H9 (cell line): ENCODE data around the gene C14orf39. TPM values are rescaled to one million over a fixed set of nuclear protein-coding genes. Genes with fewer than 3 reads are reported as not detected.

Source experiments
- DNase-seq: peaks from one replicate; pipeline ENCODE4 v3.0.0-alpha.2; 2017
- H2AFZ ChIP-seq: one replicate; pipeline ENCODE4 v1.6.1; 2013; ENCODE audit warnings: mild to moderate bottlenecking, low read length, control low read depth, moderate library complexity
- H2AK5ac ChIP-seq: 2 replicates; pipeline ENCODE4 v1.6.1; 2013; ENCODE audit warnings: low read length, control low read depth, mixed read lengths; ENCODE audit not compliant: insufficient read length
- H2BK120ac ChIP-seq: one replicate; pipeline ENCODE4 v1.6.1; 2013; ENCODE audit warnings: low read depth, mild to moderate bottlenecking, low read length, control low read depth, inconsistent platforms; ENCODE audit not compliant: poor library complexity, severe bottlenecking
- H2BK12ac ChIP-seq: 2 replicates; pipeline ENCODE4 v1.6.1; 2013; ENCODE audit warnings: low read length, control low read depth, mixed read lengths, low read depth; ENCODE audit not compliant: insufficient read length
- H2BK15ac ChIP-seq: 2 replicates; pipeline ENCODE4 v1.6.1; 2013; ENCODE audit warnings: low read depth, low read length, control low read depth
- H2BK20ac ChIP-seq: one replicate; pipeline ENCODE4 v1.6.1; 2013; ENCODE audit warnings: low read depth, mild to moderate bottlenecking, low read length, control low read depth, inconsistent platforms; ENCODE audit not compliant: poor library complexity, severe bottlenecking
- H2BK5ac ChIP-seq: 2 replicates; pipeline ENCODE4 v1.6.1; 2013; ENCODE audit warnings: low read length, control low read depth, mixed read lengths; ENCODE audit not compliant: insufficient read length
- H3K14ac ChIP-seq: 2 replicates; pipeline ENCODE4 v1.6.1; 2013; ENCODE audit warnings: low read length, control low read depth; ENCODE audit not compliant: insufficient read depth
- H3K18ac ChIP-seq: 2 replicates; pipeline ENCODE4 v1.6.1; 2013; ENCODE audit warnings: low read depth, mild to moderate bottlenecking, mixed read lengths, low read length, control low read depth; ENCODE audit not compliant: insufficient read length
- H3K23ac ChIP-seq: 2 replicates; pipeline ENCODE4 v1.6.1; 2013; ENCODE audit warnings: low read length, control low read depth, mixed read lengths, low read depth; ENCODE audit not compliant: insufficient read length
- H3K23me2 ChIP-seq: 2 replicates; pipeline ENCODE4 v1.6.1; 2013; ENCODE audit warnings: low read depth, mild to moderate bottlenecking, mixed read lengths, low read length, control low read depth; ENCODE audit not compliant: insufficient read length, poor library complexity, severe bottlenecking
- H3K27ac ChIP-seq: 2 replicates; pipeline ENCODE4 v1.5.1; 2013; ENCODE audit warnings: low read length, control low read depth, mixed read lengths, low read depth; ENCODE audit not compliant: insufficient read length
- H3K27me3 ChIP-seq: 2 replicates; pipeline ENCODE4 v1.6.1; 2013; ENCODE audit warnings: low read length, control low read depth, inconsistent platforms; ENCODE audit not compliant: insufficient read depth
- H3K4ac ChIP-seq: 2 replicates; pipeline ENCODE4 v1.6.1; 2013; ENCODE audit warnings: low read depth, mild to moderate bottlenecking, control low read depth, inconsistent platforms, low read length, moderate library complexity
- H3K4me1 ChIP-seq: 2 replicates; pipeline ENCODE4 v1.6.1; 2013; ENCODE audit warnings: low read length, control low read depth, inconsistent platforms; ENCODE audit not compliant: insufficient read depth
- H3K4me2 ChIP-seq: 2 replicates; pipeline ENCODE4 v1.6.1; 2013; ENCODE audit warnings: low read length, control low read depth, mixed read lengths; ENCODE audit not compliant: insufficient read length, insufficient read depth
- H3K56ac ChIP-seq: 2 replicates; pipeline ENCODE4 v1.6.1; 2013; ENCODE audit warnings: low read depth, mild to moderate bottlenecking, mixed read lengths, low read length, control low read depth; ENCODE audit not compliant: insufficient read length
- H3K79me1 ChIP-seq: 2 replicates; pipeline ENCODE4 v1.6.1; 2013; ENCODE audit warnings: low read depth, mild to moderate bottlenecking, moderate library complexity, low read length, control low read depth, inconsistent platforms; ENCODE audit not compliant: insufficient read depth, poor library complexity, severe bottlenecking
- H3K79me2 ChIP-seq: 2 replicates; pipeline ENCODE4 v1.6.1; 2013; ENCODE audit warnings: low read length, control low read depth, inconsistent platforms; ENCODE audit not compliant: insufficient read depth
- H3K9ac ChIP-seq: 2 replicates; pipeline ENCODE4 v1.6.1; 2013; ENCODE audit warnings: low read length, control low read depth, mixed read lengths; ENCODE audit not compliant: insufficient read length; ENCODE audit errors: extremely low read depth
- H3K9me3 ChIP-seq: one replicate; pipeline ENCODE4 v1.6.1; 2013; ENCODE audit warnings: low read depth, low read length, inconsistent platforms; ENCODE audit not compliant: control insufficient read depth
- H3T11ph ChIP-seq: one replicate; pipeline ENCODE4 v1.6.1; 2013; ENCODE audit warnings: mild to moderate bottlenecking, low read length, control low read depth, inconsistent platforms
- H4K20me1 ChIP-seq: one replicate; pipeline ENCODE4 v1.6.1; 2013; ENCODE audit not compliant: control insufficient read depth, insufficient read length, insufficient read depth
- H4K5ac ChIP-seq: 2 replicates; pipeline ENCODE4 v1.6.1; 2013; ENCODE audit warnings: low read depth, mild to moderate bottlenecking, mixed read lengths, low read length, control low read depth; ENCODE audit not compliant: insufficient read length
- H4K8ac ChIP-seq: replicated peaks from 2 replicates; pipeline ENCODE4 v1.6.1; 2013; ENCODE audit warnings: low read length, control low read depth, mixed read lengths, low read depth; ENCODE audit not compliant: insufficient read length
- H4K91ac ChIP-seq: 2 replicates; pipeline ENCODE4 v1.6.1; 2013; ENCODE audit warnings: low read depth, mild to moderate bottlenecking, moderate library complexity, mixed read lengths, low read length, control low read depth; ENCODE audit not compliant: insufficient read length
- H3K27ac Mint-ChIP-seq, 3 experiments: 2 replicates in 2 of 3; 3 replicates in 1 of 3; pipeline ENCODE4 v1.8.0; 2020 to 2021; ENCODE audit warnings: mixed read lengths in 3 of 3, mild to moderate bottlenecking in 1 of 3, moderate library complexity in 1 of 3
- H3K27me3 Mint-ChIP-seq: 2 replicates; pipeline ENCODE4 v1.8.0; 2021; ENCODE audit warnings: low read depth, mild to moderate bottlenecking, moderate library complexity, mixed read lengths
- H3K36me3 Mint-ChIP-seq, 3 experiments: 2 replicates in 2 of 3; 3 replicates in 1 of 3; pipeline ENCODE4 v1.8.0; 2020 to 2021; ENCODE audit warnings: low read depth in 3 of 3, mixed read lengths in 3 of 3; ENCODE audit not compliant: insufficient read depth in 1 of 3
- H3K4me1 Mint-ChIP-seq, 2 experiments: 2 replicates each; pipeline ENCODE4 v1.8.0; 2020; ENCODE audit warnings: mixed read lengths in 2 of 2
- H3K4me3 Mint-ChIP-seq, 2 experiments: 2 replicates in 1 of 2; 3 replicates in 1 of 2; pipeline ENCODE4 v1.8.0; 2020 to 2021; ENCODE audit warnings: mild to moderate bottlenecking in 2 of 2, mixed read lengths in 2 of 2, moderate library complexity in 1 of 2
- H3K9me3 Mint-ChIP-seq, 2 experiments: 2 replicates in 1 of 2; 3 replicates in 1 of 2; pipeline ENCODE4 v1.8.0; 2020; ENCODE audit warnings: mild to moderate bottlenecking in 2 of 2, mixed read lengths in 2 of 2, moderate library complexity in 1 of 2
- WGBS: extraction: QIAGEN DNeasy Blood & Tissue Kit; methylation state at CpG from one replicate; pipeline ENCODE4 v1.1.7; 2013; ENCODE audit warnings: missing lambda C conversion rate, low lambda C conversion rate, mixed read lengths; ENCODE audit not compliant: insufficient read length; ENCODE audit errors: extremely low coverage; 5-methylcytosine and 5-hydroxymethylcytosine counted together
- total RNA-seq: library from RNA; stranded (reverse); gene quantifications from 2 replicates; pipeline ENCODE4 v1.2.1, GENCODE V29; 2021
- TF ChIP-seq, protein P1 (sequence below): fragments of 200-600 bp; sonication (generic); conservative IDR thresholded peaks from 3 replicates; pipeline ENCODE4 v1.8.0; 2021; ENCODE audit warnings: antibody characterized with exemption, mild to moderate bottlenecking

C14orf39 gene
- total RNA-seq, 1 experiment from 2014 or later: 1.8 TPM

DNA sequence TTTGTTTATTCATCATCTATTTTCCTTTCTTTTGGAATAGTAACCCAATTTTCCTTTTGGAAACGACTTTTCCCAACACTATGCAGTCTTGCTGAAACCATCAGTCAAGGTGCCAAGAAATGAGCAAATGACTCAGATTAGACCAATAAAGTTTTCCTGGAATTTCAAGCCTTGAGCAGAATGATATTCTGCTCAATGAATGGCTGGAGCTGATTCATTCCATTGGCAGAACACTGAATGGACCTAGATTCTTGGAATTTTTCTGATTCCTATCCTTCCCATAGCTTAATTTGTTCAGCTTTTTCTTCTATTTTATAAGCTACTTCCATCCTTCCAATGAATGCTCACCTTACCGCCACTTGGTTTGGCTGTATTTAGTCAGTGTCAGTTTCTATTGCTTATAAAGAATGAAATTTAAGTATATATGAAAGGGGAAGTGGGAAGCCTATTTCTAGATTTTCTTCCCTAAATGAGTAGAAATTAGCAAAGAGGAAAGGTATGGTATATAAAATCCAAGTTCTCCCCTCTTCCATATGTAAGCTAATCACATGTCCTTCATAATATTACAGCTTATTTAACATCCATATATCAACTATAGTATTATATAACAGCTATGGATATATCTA is 89.0 kb downstream of the C14orf39 start:
- Mint-ChIP-seq H3K4me3 (no peak overlapping the region), H3K27me3 (no peaks in the 10 kb centered on the region; the same call in 1 of the 2 replicates), H3K36me3 (no peaks in the 10 kb centered on the region), H3K4me1 (no peaks in the 10 kb centered on the region), H3K9me3 (peaks cover 0 to 6% of the 10 kb centered on the region in 2 experiments; a peak in 2 of 5 replicates), H3K27ac (no peak overlapping the region)
- Histone ChIP-seq H2BK5ac (no peak overlapping the region), H2AFZ (no peak overlapping the region), H2BK15ac (no peak overlapping the region), H3K9me3 (no peaks in the 10 kb centered on the region), H3K14ac (no peak overlapping the region), H3K79me2 (no peaks in the 10 kb centered on the region), H2BK120ac (no peak overlapping the region), H4K8ac (no peak overlapping the region), H3K4me2 (no peak overlapping the region), H3T11ph (no peak overlapping the region), H3K4me1 (no peaks in the 10 kb centered on the region), H3K27me3 (no peaks in the 10 kb centered on the region), H2AK5ac (no peak overlapping the region), H4K91ac (no peak overlapping the region), H3K23ac (no peak overlapping the region), H3K4ac (no peak overlapping the region), H3K27ac (no peak overlapping the region), H4K5ac (no peak overlapping the region), H3K79me1 (no peaks in the 10 kb centered on the region), H4K20me1 (no peaks in the 10 kb centered on the region), H2BK12ac (no peak overlapping the region), H3K23me2 (no peaks in the 10 kb centered on the region), H3K56ac (no peak overlapping the region), H3K9ac (no peak overlapping the region), H3K18ac (no peak overlapping the region), H2BK20ac (no peak overlapping the region)
- DNase-seq: no peak
- TF ChIP-seq, protein P1, sequence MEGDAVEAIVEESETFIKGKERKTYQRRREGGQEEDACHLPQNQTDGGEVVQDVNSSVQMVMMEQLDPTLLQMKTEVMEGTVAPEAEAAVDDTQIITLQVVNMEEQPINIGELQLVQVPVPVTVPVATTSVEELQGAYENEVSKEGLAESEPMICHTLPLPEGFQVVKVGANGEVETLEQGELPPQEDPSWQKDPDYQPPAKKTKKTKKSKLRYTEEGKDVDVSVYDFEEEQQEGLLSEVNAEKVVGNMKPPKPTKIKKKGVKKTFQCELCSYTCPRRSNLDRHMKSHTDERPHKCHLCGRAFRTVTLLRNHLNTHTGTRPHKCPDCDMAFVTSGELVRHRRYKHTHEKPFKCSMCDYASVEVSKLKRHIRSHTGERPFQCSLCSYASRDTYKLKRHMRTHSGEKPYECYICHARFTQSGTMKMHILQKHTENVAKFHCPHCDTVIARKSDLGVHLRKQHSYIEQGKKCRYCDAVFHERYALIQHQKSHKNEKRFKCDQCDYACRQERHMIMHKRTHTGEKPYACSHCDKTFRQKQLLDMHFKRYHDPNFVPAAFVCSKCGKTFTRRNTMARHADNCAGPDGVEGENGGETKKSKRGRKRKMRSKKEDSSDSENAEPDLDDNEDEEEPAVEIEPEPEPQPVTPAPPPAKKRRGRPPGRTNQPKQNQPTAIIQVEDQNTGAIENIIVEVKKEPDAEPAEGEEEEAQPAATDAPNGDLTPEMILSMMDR: no peak
- WGBS: no CpG with 5 or more reads among the region's 2 CpGs

Other genes starting within 250 kb of the C14orf39 start
- 41.7 and 49.2 TPM in 2 replicates for gene PPM1A, start 236.8 kb downstream of the C14orf39 start, total RNA-seq
- not detected in 2 replicates for gene SIX6, start 23.1 kb upstream of the C14orf39 start, total RNA-seq
- 0.09 and 0.17 TPM in 2 replicates for gene SIX1, start 163.4 kb upstream of the C14orf39 start, total RNA-seq
- 26.5 and 28.9 TPM in 2 replicates for gene SIX4, start 238.3 kb upstream of the C14orf39 start, total RNA-seq
- gene MNAT1, start 248.7 kb upstream of the C14orf39 start, total RNA-seq: 43.1 and 47.4 TPM in 2 replicates